ENCODE data around the gene LCA5L.

DNA sequence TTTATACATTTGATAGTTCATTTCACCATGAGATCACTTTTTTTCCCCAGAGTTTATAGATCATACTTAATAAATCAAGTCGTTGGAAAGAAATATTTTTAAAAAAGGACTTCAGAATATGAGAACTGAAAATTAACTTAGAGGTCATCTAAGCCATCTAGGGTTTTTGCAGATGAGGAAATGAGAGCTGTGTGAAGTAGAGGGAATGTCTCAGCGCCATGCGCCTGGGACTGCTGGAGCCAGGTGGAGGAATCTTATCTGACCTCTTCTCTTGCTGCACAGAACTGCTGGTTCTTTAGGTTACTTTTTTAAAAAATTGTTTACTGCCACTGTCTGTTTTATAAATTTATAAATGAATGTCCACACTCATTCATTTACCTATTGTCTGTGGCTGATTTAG lies 17.7 kb upstream of the LCA5L start:
- TF ChIP-seq, protein P1, sequence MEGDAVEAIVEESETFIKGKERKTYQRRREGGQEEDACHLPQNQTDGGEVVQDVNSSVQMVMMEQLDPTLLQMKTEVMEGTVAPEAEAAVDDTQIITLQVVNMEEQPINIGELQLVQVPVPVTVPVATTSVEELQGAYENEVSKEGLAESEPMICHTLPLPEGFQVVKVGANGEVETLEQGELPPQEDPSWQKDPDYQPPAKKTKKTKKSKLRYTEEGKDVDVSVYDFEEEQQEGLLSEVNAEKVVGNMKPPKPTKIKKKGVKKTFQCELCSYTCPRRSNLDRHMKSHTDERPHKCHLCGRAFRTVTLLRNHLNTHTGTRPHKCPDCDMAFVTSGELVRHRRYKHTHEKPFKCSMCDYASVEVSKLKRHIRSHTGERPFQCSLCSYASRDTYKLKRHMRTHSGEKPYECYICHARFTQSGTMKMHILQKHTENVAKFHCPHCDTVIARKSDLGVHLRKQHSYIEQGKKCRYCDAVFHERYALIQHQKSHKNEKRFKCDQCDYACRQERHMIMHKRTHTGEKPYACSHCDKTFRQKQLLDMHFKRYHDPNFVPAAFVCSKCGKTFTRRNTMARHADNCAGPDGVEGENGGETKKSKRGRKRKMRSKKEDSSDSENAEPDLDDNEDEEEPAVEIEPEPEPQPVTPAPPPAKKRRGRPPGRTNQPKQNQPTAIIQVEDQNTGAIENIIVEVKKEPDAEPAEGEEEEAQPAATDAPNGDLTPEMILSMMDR (conservative IDR thresholded peaks at IDR 0.05; ENCODE audit: low read depth in 2 of 2), result no peak
- TF ChIP-seq, protein P2, sequence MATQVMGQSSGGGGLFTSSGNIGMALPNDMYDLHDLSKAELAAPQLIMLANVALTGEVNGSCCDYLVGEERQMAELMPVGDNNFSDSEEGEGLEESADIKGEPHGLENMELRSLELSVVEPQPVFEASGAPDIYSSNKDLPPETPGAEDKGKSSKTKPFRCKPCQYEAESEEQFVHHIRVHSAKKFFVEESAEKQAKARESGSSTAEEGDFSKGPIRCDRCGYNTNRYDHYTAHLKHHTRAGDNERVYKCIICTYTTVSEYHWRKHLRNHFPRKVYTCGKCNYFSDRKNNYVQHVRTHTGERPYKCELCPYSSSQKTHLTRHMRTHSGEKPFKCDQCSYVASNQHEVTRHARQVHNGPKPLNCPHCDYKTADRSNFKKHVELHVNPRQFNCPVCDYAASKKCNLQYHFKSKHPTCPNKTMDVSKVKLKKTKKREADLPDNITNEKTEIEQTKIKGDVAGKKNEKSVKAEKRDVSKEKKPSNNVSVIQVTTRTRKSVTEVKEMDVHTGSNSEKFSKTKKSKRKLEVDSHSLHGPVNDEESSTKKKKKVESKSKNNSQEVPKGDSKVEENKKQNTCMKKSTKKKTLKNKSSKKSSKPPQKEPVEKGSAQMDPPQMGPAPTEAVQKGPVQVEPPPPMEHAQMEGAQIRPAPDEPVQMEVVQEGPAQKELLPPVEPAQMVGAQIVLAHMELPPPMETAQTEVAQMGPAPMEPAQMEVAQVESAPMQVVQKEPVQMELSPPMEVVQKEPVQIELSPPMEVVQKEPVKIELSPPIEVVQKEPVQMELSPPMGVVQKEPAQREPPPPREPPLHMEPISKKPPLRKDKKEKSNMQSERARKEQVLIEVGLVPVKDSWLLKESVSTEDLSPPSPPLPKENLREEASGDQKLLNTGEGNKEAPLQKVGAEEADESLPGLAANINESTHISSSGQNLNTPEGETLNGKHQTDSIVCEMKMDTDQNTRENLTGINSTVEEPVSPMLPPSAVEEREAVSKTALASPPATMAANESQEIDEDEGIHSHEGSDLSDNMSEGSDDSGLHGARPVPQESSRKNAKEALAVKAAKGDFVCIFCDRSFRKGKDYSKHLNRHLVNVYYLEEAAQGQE (IDR thresholded peaks at IDR 0.05; ENCODE audit: unreplicated experiment), result no peak
- TF ChIP-seq EZH2phosphoT487 (IDR thresholded peaks at IDR 0.05; ENCODE audit: unreplicated experiment), result no peak
- TF ChIP-seq POLR2AphosphoS5 (IDR thresholded peaks at IDR 0.05; ENCODE audit: low read depth), result no peak
- no peak for TF ChIP-seq EZH2 (IDR thresholded peaks at IDR 0.05; ENCODE audit: low read depth, unreplicated experiment)
- no peak for TF ChIP-seq ZNF114 (CRISPR knock-in tag; IDR thresholded peaks at IDR 0.05)
- TF ChIP-seq JUNB (IDR thresholded peaks at IDR 0.05; ENCODE audit: unreplicated experiment), result no peak
- TF ChIP-seq ZNF331 (CRISPR knock-in tag; IDR thresholded peaks at IDR 0.05; ENCODE audit: low read depth), result no peak
- TF ChIP-seq, protein P3, sequence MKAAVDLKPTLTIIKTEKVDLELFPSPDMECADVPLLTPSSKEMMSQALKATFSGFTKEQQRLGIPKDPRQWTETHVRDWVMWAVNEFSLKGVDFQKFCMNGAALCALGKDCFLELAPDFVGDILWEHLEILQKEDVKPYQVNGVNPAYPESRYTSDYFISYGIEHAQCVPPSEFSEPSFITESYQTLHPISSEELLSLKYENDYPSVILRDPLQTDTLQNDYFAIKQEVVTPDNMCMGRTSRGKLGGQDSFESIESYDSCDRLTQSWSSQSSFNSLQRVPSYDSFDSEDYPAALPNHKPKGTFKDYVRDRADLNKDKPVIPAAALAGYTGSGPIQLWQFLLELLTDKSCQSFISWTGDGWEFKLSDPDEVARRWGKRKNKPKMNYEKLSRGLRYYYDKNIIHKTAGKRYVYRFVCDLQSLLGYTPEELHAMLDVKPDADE (IDR thresholded peaks at IDR 0.05), result no peak
